Glomerular endothelial cell (primary cell): ENCODE measurements around the gene ANTXR2. TPM values are rescaled to one million over a fixed set of nuclear protein-coding genes. Genes with fewer than 3 reads are reported as not detected.

Source experiments
- DNase-seq: peaks from one replicate; pipeline ENCODE4 v3.0.0-alpha.2; 2011; ENCODE audit warnings: low read depth, low spot score; ENCODE audit errors: extremely low read depth
- total RNA-seq: library from RNA; depleted of rRNA; stranded (reverse); fragments of >200 nt; gene quantifications from 2 replicates; pipeline ENCODE4 v1.2.3, GENCODE V29; 2015

The ANTXR2 gene
- total RNA-seq, 1 donor from 2014 or later: 45.6 TPM

- DNase-seq: no peak
Measured at GRCh38 chr4:80092847-80093246, 19.8 kb upstream of the ANTXR2 start.

DNA sequence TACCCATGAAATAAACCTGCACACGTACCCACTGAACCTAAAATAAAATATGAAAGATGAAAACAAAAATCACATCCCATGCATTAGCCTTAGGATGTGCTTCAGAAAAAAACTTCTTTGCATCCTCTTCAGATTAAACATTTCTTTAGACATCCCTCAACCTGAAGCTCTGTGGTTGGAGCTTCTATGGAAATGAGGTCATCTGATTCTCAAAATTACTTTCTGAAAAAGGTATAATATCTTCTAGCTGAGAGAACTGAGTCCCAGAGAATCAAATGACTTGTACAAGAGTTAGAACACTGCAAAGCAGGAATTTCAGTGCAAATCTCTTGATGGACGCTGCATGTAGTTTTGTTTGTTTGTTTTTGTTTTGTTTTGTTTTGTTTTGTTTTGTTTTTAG lies 19.1 kb upstream of the ANTXR2 start:
- DNase-seq: no peak

DNA sequence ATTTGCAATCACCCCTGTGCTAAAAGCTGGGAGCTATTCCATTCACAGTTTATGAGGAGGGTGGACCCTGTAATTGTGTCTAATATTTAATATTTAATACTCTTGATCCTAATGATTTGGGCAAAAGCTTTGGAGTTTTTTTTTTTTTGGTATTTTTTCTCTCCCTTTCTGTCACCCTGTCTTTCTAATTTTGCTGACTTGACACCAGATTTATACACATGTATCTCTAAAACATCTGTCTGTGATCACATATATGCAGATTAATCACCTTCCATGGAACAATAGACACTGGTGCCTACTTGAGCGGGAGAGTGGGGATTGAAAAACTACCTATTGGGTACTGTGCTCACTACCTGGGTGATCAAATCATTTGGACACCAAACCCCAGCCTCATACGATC lies 18.7 kb upstream of the ANTXR2 start:
- no peak for DNase-seq

DNA sequence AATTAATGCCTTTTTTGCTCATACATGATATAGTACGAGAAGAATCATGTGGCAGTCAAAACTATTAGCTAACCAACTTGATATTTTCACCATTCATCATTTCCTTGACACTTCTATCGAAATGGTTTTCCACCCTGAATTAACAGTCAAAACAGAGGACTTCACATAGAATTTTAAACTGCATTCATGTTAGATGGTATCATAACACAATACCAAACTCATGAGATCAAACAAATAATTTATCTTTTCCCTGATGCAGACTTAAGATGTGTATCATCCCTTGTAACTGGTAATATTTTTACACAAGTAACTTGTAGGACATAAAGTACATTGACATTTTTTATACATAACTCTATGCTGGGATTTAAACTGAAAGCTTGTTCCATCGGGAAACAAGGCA lies 18.2 kb upstream of the ANTXR2 start:
- no peak for DNase-seq

DNA sequence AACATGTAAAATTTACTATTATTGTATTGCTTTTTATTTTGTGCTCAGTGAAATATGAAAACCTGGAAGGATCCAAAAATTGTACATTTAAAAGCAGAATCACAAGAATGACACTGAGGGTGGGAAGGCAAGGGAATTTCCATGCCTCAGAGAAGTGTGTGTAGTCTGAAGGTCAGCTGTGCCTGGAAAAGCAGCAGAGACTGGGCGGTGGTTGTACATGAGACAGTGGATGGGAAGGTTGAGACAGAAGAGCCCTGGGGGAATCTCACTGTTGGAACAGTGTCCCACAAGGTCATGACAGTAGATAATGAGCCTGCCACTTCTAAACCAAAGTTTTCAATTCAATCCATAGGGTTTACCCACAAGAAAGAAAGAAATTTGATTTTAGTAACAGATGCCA lies 17.1 kb upstream of the ANTXR2 start:
- DNase-seq: no peak

DNA sequence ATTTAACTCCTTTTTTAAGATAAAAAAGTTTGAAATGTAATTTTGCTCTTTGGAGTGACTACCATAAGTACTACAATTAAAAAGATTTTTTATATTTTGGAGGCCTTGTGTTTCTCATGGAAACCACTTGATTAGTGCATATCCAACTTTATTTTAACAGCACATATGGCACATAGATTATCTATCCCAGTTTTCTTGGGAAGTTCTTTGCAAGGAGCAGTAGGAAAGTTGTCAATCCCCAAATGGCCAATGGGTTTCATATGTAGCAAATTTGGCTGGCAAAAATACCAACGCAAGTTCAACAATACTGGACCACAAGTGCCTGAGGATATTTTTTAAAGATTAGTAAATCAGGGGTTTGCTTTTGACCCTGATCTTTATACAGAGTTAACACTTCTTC lies 15.4 kb upstream of the ANTXR2 start:
- DNase-seq: no peak

GRCh38 chr4:80086296-80086695 lies 13.3 kb upstream of the ANTXR2 start:
- no peak for DNase-seq

DNA sequence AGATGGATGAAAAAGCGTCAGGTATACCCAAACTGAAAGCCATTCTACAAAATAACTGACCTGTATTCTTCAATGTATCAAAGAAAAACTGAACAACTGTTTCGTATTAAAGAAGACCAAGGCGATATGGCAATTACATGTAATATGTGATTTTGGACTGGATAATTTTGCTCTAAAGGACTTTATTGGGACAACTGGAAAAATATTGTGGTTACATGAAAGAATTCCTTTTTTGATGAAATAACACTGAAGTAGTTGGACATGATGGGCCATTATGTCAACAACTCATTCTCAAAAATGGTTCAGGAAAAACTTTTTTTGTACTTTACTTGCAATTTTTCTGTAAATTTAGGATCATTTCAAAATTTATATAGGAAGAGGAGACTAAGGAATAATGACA lies 12.1 kb upstream of the ANTXR2 start:
- DNase-seq: no peak

DNA sequence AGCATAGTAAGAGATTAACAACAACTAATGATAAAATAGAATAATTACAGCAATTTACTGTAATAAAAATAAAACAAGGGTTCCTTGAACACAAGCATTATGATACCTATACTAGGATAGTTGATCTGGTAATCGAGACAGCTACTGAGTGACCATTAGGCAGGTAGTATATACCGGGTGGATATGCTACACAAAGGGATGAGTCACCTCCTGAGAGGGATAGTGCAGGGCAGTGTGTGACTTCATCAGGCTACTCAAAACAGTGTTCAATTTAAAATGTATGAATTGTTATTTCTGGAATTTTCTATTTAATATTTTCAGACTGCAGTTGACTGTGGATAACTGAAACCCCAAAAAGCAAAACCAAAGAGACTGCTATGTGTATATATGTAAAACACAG lies 9.7 kb upstream of the ANTXR2 start:
- no peak for DNase-seq

DNA sequence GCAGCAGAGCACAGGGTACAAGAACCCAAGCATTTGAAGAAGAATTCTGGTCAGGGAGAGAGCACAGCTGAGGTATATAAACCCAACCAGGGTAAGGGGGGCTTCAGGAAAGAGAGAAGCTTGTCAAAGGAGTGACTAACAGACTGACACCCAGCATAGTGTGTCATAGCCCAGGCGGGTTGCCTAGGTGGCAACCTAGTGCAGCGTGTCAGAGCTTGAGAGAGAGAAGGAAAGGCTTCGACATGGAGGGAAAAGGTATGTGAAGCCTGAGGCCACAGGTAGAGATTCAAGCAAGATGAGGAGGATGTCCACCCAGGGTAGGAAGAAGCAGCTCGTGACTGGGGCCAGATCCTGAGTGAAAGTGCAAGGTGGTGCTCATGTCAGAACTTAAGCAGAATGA lies 8.5 kb upstream of the ANTXR2 start:
- DNase-seq: no peak

DNA sequence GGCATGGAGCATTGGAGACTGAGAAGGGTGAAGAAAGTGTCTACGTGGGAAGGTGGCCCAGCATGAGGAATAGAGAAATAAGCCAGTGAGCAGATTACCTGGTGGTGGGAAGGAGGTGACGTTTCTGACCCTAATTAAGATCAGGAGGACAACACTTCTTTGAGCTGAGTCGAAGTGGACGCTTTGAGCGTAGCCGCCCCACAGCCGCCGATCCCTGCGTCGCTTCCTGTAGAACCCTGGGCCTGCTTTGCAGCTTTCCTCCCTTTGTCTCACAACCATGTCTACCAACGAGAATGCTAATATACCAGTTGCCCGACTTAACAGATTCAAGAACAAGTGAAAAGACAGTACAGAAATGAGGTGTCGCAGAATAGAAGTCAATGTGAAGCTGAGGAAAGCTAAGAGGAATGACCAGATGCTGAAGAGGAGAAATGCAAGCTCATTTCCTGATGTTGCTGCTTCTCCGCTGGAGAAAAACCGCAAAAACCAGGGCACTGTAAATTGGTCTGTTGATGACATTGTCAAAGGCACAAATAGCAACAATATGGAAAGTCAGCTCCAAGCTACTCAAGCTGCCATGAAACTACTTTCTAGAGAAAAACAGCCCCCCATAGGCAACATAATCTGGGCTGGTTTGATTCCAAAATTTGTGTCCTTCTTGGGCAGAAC lies 6.4 kb upstream of the ANTXR2 start:
- DNase-seq: no peak

DNA sequence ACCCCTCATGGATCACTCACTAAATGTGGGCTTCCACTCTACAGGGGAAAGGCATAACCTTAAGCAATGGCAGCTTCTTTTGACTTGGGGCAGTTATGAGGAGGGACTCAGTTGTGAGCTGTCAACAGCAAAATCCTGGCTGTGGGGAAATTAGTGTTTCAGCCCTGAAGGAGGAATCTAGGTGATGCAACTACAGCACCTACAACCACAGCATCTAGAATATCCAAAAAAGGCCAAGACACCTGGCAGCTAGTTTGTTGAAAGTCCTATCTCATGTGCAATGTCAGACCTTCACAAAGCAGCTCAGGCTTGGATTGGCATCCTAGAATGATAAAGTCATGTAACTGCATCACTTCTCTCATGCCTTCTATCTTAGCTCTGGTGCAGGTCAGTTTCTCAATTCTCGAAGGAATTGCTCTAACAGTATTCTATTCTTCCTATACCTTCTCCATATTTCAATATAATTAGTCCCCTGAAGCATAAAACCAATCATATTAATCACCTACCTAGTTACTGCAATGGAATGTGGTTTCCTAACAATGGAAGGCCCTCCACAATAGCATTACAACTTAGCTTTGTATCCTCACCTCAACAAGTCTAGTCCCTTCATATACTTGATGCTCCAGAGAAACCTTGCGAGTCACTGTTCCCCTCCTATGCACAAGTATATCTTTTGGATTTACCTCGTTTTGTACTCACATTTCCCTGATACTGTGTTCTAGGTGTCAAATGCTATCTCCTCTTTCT lies 5.5 kb upstream of the ANTXR2 start:
- no peak for DNase-seq

GRCh38 chr4:80077639-80078038 lies 4.6 kb upstream of the ANTXR2 start:
- no peak for DNase-seq

DNA sequence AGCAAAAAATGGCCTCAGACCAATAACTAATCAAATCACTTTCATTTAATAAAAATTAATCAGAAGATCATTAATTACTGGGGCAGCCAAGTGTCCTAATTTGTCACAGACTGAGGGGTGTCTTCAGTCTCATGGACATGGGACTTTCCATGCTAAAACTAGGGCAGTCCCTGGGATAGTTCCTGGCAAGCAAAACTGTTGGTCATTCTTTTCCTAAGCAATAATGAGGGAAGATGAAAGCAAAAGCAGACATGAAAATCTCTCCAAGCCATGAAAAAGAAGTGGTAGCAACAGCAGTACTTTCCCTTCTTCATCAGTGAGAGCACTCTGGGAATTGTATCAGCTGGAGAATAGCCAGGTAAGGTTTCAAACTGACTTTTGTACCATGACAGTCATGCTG lies 3.7 kb upstream of the ANTXR2 start:
- DNase-seq: no peak

- no peak for DNase-seq
Measured at GRCh38 chr4:80075995-80076675, 3.1 kb upstream of the ANTXR2 start.

DNA sequence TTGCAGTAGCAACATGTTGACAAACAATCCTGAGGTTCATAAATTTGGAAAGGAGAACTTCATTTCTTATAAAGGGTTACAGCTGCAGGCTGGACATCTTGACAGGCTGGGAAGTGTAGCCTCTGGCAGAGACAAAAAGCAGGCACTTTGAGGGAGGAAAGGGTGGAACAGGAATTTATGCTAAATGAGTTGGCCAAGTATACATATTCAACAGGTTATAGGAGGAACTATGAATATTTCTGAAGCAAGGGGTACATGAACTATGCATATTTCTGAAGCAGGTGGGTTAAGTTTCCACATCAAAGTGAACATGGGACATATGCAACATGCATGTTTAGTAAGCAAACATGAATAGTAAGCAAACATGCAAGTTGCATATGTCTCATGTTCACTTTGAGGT lies 1.6 kb upstream of the ANTXR2 start:
- no peak for DNase-seq

DNA sequence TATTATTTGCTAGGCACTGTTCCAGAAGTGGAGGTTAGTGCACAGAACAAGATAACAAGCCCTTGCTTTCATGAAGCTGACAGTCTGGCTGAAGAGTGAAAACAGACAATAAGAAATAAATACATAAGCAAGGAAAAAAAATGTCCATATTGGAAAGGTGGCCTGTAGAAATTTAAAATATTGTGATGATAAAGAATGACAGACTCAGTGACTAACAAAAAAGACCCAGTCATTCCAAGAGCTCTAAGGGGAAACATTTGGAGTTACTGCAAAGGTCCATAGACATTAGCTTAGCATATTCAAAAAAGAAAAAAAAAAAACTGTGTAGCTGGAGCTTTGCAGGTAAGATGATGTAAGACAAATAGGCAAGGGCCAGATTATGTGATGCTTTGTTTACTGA lies 1.0 kb upstream of the ANTXR2 start:
- DNase-seq: no peak

DNA sequence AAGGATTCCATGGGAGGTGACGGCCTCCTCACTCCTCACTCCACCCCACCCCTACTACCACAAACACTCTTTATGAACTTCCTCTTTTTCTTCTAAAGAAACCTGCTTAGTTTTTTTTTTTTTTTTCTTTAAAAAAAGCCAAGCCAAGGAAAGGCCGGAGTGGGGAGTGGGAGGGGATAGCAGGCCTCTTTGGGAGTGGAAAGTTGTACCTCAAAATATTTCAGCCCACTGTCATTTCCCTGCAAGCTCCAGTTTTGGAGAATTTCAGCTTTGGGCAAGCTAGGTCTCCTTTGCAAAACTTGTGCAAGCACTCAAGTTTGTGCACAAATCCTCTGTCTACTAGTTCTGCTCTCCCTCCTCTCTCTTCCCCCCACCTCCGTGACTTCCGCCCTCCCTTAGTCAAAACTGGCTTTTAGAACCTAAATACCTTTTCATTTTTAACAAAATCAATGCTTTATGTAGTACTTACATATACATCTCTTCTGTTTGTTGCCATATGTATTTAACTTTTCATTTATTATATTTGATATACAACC lies 512 bp upstream of the ANTXR2 start:
- no peak for DNase-seq

GRCh38 chr4:80072228-80072743 lies 743 bp downstream of the ANTXR2 start:
- no peak for DNase-seq

- no peak for DNase-seq
Measured at GRCh38 chr4:80071604-80072227, 1.3 kb downstream of the ANTXR2 start.
